ENCODE results near the gene ADK.

GRCh38 chr10:74275755-74276290 is 124.8 kb downstream of the ADK start:
- TF ChIP-seq POLR2AphosphoS5 (IDR thresholded peaks at IDR 0.05; ENCODE audit: low read depth) = no peak
- no peak for TF ChIP-seq CTCF (IDR thresholded peaks at IDR 0.05; ENCODE audit: insufficient read depth, low read length)

Data from HL-60 (cell line).